Astrocyte (in vitro differentiated cells and primary cell): ENCODE data around the gene LHFPL2. TPM values are rescaled to one million over a fixed set of nuclear protein-coding genes. Genes with fewer than 3 reads are reported as not detected.

Experiments
- DNase-seq: peaks from one replicate; pipeline ENCODE4 v3.0.0-alpha.2; 2010; ENCODE audit warnings: low read depth
- FAIRE-seq: peaks from 2 replicates; lab custom pipeline; 2011; peaks lifted over from hg19 to GRCh38; lab: Jason Lieb, UNC
- H2AFZ ChIP-seq: 2 replicates; pipeline ENCODE4 v1.6.0; 2012; ENCODE audit warnings: low read depth, low read length, inconsistent platforms
- H3K27ac ChIP-seq: 2 replicates; pipeline ENCODE4 v1.5.1; 2011; ENCODE audit warnings: low read depth, low read length, inconsistent platforms
- H3K27me3 ChIP-seq: 2 replicates; pipeline ENCODE4 v1.6.0; 2011; ENCODE audit warnings: low read length, inconsistent platforms; ENCODE audit not compliant: insufficient read depth
- H3K36me3 ChIP-seq: 2 replicates; pipeline ENCODE4 v1.5.1; 2011; ENCODE audit warnings: low read length, inconsistent platforms; ENCODE audit not compliant: insufficient read depth
- H3K4me1 ChIP-seq: 2 replicates; pipeline ENCODE4 v1.5.1; 2011; ENCODE audit warnings: low read length, inconsistent platforms; ENCODE audit not compliant: insufficient read depth
- H3K4me2 ChIP-seq: 2 replicates; pipeline ENCODE4 v1.6.0; 2012; ENCODE audit warnings: low read length, inconsistent platforms
- H3K4me3 ChIP-seq: 2 replicates; pipeline ENCODE4 v1.5.1; 2011; ENCODE audit warnings: low read depth, mild to moderate bottlenecking, low read length, inconsistent platforms; ENCODE audit not compliant: insufficient read depth
- H3K79me2 ChIP-seq: 2 replicates; pipeline ENCODE4 v1.6.0; 2012; ENCODE audit warnings: mild to moderate bottlenecking, low read length, inconsistent platforms; ENCODE audit not compliant: insufficient read depth
- H3K9ac ChIP-seq: 2 replicates; pipeline ENCODE4 v1.6.0; 2012; ENCODE audit warnings: mild to moderate bottlenecking, low read length, inconsistent platforms
- H3K9me3 ChIP-seq: 2 replicates; pipeline ENCODE4 v1.5.1; 2012; ENCODE audit warnings: low read depth, mild to moderate bottlenecking, low read length, inconsistent platforms; ENCODE audit not compliant: insufficient read depth
- H4K20me1 ChIP-seq: 2 replicates; pipeline ENCODE4 v1.6.0; 2012; ENCODE audit warnings: low read length, inconsistent platforms; ENCODE audit not compliant: insufficient read depth
- H3K27ac Mint-ChIP-seq: one replicate; pipeline ENCODE4 v1.8.0; 2021; ENCODE audit warnings: mild to moderate bottlenecking, mixed read lengths; ENCODE audit not compliant: unreplicated experiment
- H3K27me3 Mint-ChIP-seq: one replicate; pipeline ENCODE4 v1.8.0; 2021; ENCODE audit warnings: low read depth, mixed read lengths; ENCODE audit not compliant: unreplicated experiment
- H3K36me3 Mint-ChIP-seq: one replicate; pipeline ENCODE4 v1.8.0; 2021; ENCODE audit warnings: low read depth, mixed read lengths; ENCODE audit not compliant: unreplicated experiment
- H3K4me1 Mint-ChIP-seq: one replicate; pipeline ENCODE4 v1.8.0; 2021; ENCODE audit warnings: low read depth, mixed read lengths; ENCODE audit not compliant: unreplicated experiment
- H3K4me3 Mint-ChIP-seq: one replicate; pipeline ENCODE4 v1.8.0; 2021; ENCODE audit warnings: mild to moderate bottlenecking, moderate library complexity, mixed read lengths; ENCODE audit not compliant: unreplicated experiment
- H3K9me3 Mint-ChIP-seq: one replicate; pipeline ENCODE4 v1.8.0; 2021; ENCODE audit warnings: mild to moderate bottlenecking, mixed read lengths; ENCODE audit not compliant: unreplicated experiment
- CTCF ChIP-seq: IDR thresholded peaks from 2 replicates; pipeline ENCODE4 v1.5.1; 2011; ENCODE audit warnings: low read depth, mild to moderate bottlenecking, inconsistent platforms, low read length, moderate library complexity; ENCODE audit not compliant: insufficient read depth
- EZH2 ChIP-seq: IDR thresholded peaks from 2 replicates; pipeline ENCODE4 v1.6.1; 2012; ENCODE audit warnings: mild to moderate bottlenecking, low read length, inconsistent platforms; ENCODE audit not compliant: insufficient read depth
- total RNA-seq: library from RNA; stranded (reverse); gene quantifications from 2 replicates; pipeline ENCODE4 v1.2.1, GENCODE V29; 2021

LHFPL2 gene
- total RNA-seq, 1 donor from 2014 or later, result 17.0 TPM

GRCh38 chr5:78561261-78561660 lies 87.3 kb downstream of the LHFPL2 start:
- Histone ChIP-seq H3K4me3 (no peak overlapping the region), H3K27me3 (no peaks in the 10 kb centered on the region), H2AFZ (no peak overlapping the region), H3K36me3 (no peaks in the 10 kb centered on the region), H3K9ac (no peak overlapping the region), H3K4me1 (peaks cover 3% of the 10 kb centered on the region), H3K9me3 (no peaks in the 10 kb centered on the region), H3K4me2 (no peak overlapping the region), H3K27ac (no peak overlapping the region), H4K20me1 (peaks cover 21% of the 10 kb centered on the region), H3K79me2 (peaks cover 39% of the 10 kb centered on the region)
- no peak overlapping the region for H3K27ac Mint-ChIP-seq
- H3K27me3 Mint-ChIP-seq, result no peaks in the 10 kb centered on the region
- no peak for DNase-seq
- TF ChIP-seq CTCF (no peak), EZH2 (no peak)
- no peaks in the 10 kb centered on the region for H3K9me3 Mint-ChIP-seq
- H3K4me3 Mint-ChIP-seq, result no peak overlapping the region
- no peaks in the 10 kb centered on the region for H3K4me1 Mint-ChIP-seq
- H3K36me3 Mint-ChIP-seq, result no peaks in the 10 kb centered on the region
- FAIRE-seq, result no peak

- H3K36me3 Mint-ChIP-seq, result no peaks in the 10 kb centered on the region
- H3K36me3 ChIP-seq, result no peaks in the 10 kb centered on the region
- H3K4me3 ChIP-seq, result no peak overlapping the region
- H3K4me2 ChIP-seq, result no peak overlapping the region
- TF ChIP-seq EZH2 (no peak), CTCF (no peak)
- no peak for FAIRE-seq
- no peaks in the 10 kb centered on the region for H3K9me3 ChIP-seq
- no peak overlapping the region for H3K9ac ChIP-seq
- H3K27me3 ChIP-seq, result no peaks in the 10 kb centered on the region
- H3K4me1 ChIP-seq, result no peaks in the 10 kb centered on the region
- peaks cover 29% of the 10 kb centered on the region for H4K20me1 ChIP-seq
- H3K27ac Mint-ChIP-seq, result no peak overlapping the region
- H3K4me3 Mint-ChIP-seq, result no peak overlapping the region
- H3K79me2 ChIP-seq, result peaks cover 39% of the 10 kb centered on the region
- no peak overlapping the region for H3K27ac ChIP-seq
- H3K9me3 Mint-ChIP-seq, result no peaks in the 10 kb centered on the region
- DNase-seq, result no peak
- H2AFZ ChIP-seq, result no peak overlapping the region
- peaks cover under 1% of the 10 kb centered on the region for H3K4me1 Mint-ChIP-seq
- no peaks in the 10 kb centered on the region for H3K27me3 Mint-ChIP-seq
Observed at GRCh38 chr5:78560000-78560855, 88.3 kb downstream of the LHFPL2 start.

- Histone ChIP-seq H2AFZ (no peak overlapping the region), H3K79me2 (peaks cover 48% of the 10 kb centered on the region), H3K36me3 (peaks cover 2% of the 10 kb centered on the region), H4K20me1 (peaks cover 29% of the 10 kb centered on the region), H3K4me2 (no peak overlapping the region), H3K27ac (no peak overlapping the region), H3K27me3 (no peaks in the 10 kb centered on the region), H3K9me3 (no peaks in the 10 kb centered on the region), H3K9ac (no peak overlapping the region), H3K4me3 (no peak overlapping the region), H3K4me1 (peaks cover 9% of the 10 kb centered on the region)
- H3K4me3 Mint-ChIP-seq, result no peak overlapping the region
- H3K4me1 Mint-ChIP-seq, result peaks cover 1% of the 10 kb centered on the region
- TF ChIP-seq CTCF (no peak), EZH2 (no peak)
- no peak overlapping the region for H3K27ac Mint-ChIP-seq
- H3K9me3 Mint-ChIP-seq, result peaks cover 5% of the 10 kb centered on the region
- no peaks in the 10 kb centered on the region for H3K27me3 Mint-ChIP-seq
- DNase-seq (no peak), FAIRE-seq (no peak)
- H3K36me3 Mint-ChIP-seq, result peaks cover 5% of the 10 kb centered on the region
Observed at GRCh38 chr5:78557601-78558000, 91.0 kb downstream of the LHFPL2 start.
